RKO (cell line): ENCODE measurements around the gene APLF.
"Not testable (repeated sequence)": the region's sequence is repeated elsewhere in the genome, so short reads cannot be mapped to it uniquely, and the experiment has no call there.

Experiments used
- DNase-seq: peaks from one replicate; pipeline ENCODE4 v3.0.0-alpha.2; 2016; ENCODE audit warnings: low spot score

The APLF gene

GRCh38 chr2:68476454-68476853 is 9.1 kb downstream of the APLF start:
- no peak for DNase-seq

GRCh38 chr2:68478688-68479087 is 11.3 kb downstream of the APLF start:
- DNase-seq = no peak

GRCh38 chr2:68482296-68482820 is 15.0 kb downstream of the APLF start:
- DNase-seq = no peak

- no peak for DNase-seq
These were observed 15.6 kb downstream of the APLF start for GRCh38 chr2:68483011-68483410.

- DNase-seq = peak; percentile 61
These were observed 20.5 kb downstream of the APLF start for GRCh38 chr2:68487773-68488355.

GRCh38 chr2:68488605-68489004 is 21.2 kb downstream of the APLF start:
- DNase-seq = not testable (repeated sequence)

- no peak for DNase-seq
These were observed 21.9 kb downstream of the APLF start for GRCh38 chr2:68489282-68489681.

- no peak for DNase-seq
These were observed 24.2 kb downstream of the APLF start for GRCh38 chr2:68491582-68491981.

- DNase-seq = no peak
These were observed 31.7 kb downstream of the APLF start for GRCh38 chr2:68499133-68499532.

GRCh38 chr2:68500649-68501048 is 33.3 kb downstream of the APLF start:
- no peak for DNase-seq

- DNase-seq = no peak
These were observed 34.4 kb downstream of the APLF start for GRCh38 chr2:68501768-68502167.

- DNase-seq = no peak
These were observed 38.3 kb downstream of the APLF start for GRCh38 chr2:68505603-68506159.

- DNase-seq = no peak
These were observed 38.8 kb downstream of the APLF start for GRCh38 chr2:68506170-68506569.

GRCh38 chr2:68512326-68512725 is 44.9 kb downstream of the APLF start:
- DNase-seq = no peak

- DNase-seq = no peak
These were observed 45.6 kb downstream of the APLF start for GRCh38 chr2:68512966-68513365.

- DNase-seq = no peak
These were observed 47.0 kb downstream of the APLF start for GRCh38 chr2:68514316-68514929.

- DNase-seq = no peak
These were observed 48.9 kb downstream of the APLF start for GRCh38 chr2:68516051-68516955.

- peak; percentile 18 for DNase-seq
These were observed 51.9 kb downstream of the APLF start for GRCh38 chr2:68519236-68519635.

- no peak for DNase-seq
These were observed 53.7 kb downstream of the APLF start for GRCh38 chr2:68521037-68521436.

- DNase-seq = not testable (repeated sequence)
These were observed 59.6 kb downstream of the APLF start for GRCh38 chr2:68526943-68527342.

- DNase-seq = not testable (repeated sequence)
These were observed 60.1 kb downstream of the APLF start for GRCh38 chr2:68527343-68528081.

- DNase-seq = not testable (repeated sequence)
These were observed 61.8 kb downstream of the APLF start for GRCh38 chr2:68529156-68529555.
